Heart right ventricle (tissue), 16 donors: ENCODE data around the gene TMEM204. TPM values are rescaled to one million over a fixed set of nuclear protein-coding genes. Genes with fewer than 3 reads are reported as not detected.

Source experiments
- ATAC-seq, 8 donors: fragments of 200-7000 bp; cut with Tn5 transposase; one replicate each; pipeline ENCODE4 v1.9.1; 2020; ENCODE audit warnings: mild to moderate bottlenecking in 8 of 8, moderate library complexity in 8 of 8, moderate number of reproducible peaks in 1 of 8
- DNase-seq, 2 donors: peaks; one replicate each; pipeline ENCODE4 v3.0.0-alpha.2; 2020
- H3K27ac ChIP-seq, 10 donors: fragments of 200-600 bp; sonication (generic) in 2 of 10; one replicate each; pipeline versions ENCODE4 v1.5.0 to v1.8.0; 2020 to 2022; ENCODE audit warnings: mild to moderate bottlenecking in 3 of 10
- H3K27me3 ChIP-seq, 7 donors: fragments of 200-600 bp; one replicate each; pipeline ENCODE4 v1.8.0; 2021 to 2022; ENCODE audit warnings: mild to moderate bottlenecking in 2 of 7
- H3K36me3 ChIP-seq, 9 donors: fragments of 200-600 bp; sonication (generic) in 1 of 9; one replicate each; pipeline versions ENCODE4 v1.5.0 to v1.8.0; 2020 to 2022; ENCODE audit warnings: mild to moderate bottlenecking in 2 of 9
- H3K4me1 ChIP-seq, 9 donors: fragments of 200-600 bp; sonication (generic) in 1 of 9; one replicate each; pipeline versions ENCODE4 v1.5.0 to v1.8.0; 2020 to 2022; ENCODE audit warnings: mild to moderate bottlenecking in 4 of 9
- H3K4me3 ChIP-seq, 10 donors: fragments of 200-600 bp; sonication (generic) in 2 of 10; one replicate each; pipeline versions ENCODE4 v1.5.0 to v1.8.0; 2020 to 2022; ENCODE audit warnings: mild to moderate bottlenecking in 7 of 10, moderate library complexity in 2 of 10
- H3K9me3 ChIP-seq, 11 donors: fragments of 200-600 bp in 10 of 11; sonication (generic) in 2 of 11; one replicate each; pipeline versions ENCODE4 v1.5.0 to v1.8.0; 2013 to 2022; ENCODE audit warnings: mild to moderate bottlenecking in 2 of 11, control low read depth in 1 of 11, moderate library complexity in 1 of 11
- CTCF ChIP-seq, 9 donors: fragments of 200-600 bp; sonication (generic) in 2 of 9; IDR thresholded peaks; one replicate each; pipeline versions ENCODE4 v1.5.0 to v1.8.0; 2021 to 2022; ENCODE audit warnings: antibody characterized with exemption in 9 of 9, mild to moderate bottlenecking in 5 of 9, moderate library complexity in 1 of 9
- WGBS, 2 donors: extraction: QIAGEN DNeasy Blood & Tissue Kit; methylation state at CpG; one replicate each; pipeline ENCODE4 v1.1.7; 2013; ENCODE audit warnings: inconsistent platforms in 1 of 2; 5-methylcytosine and 5-hydroxymethylcytosine counted together
- intact Hi-C, 10 donors: fragments of 100-400 bp; cut with DNase I; formaldehyde crosslinking; loops; one replicate each; pipeline versions ENCODE4 v1.11.1 to v1.14.2; 2022
- polyA plus RNA-seq, 2 donors: library from polyadenylated mRNA; stranded (reverse); fragments of 200-250 nt; gene quantifications; one replicate each; pipeline ENCODE4 v1.2.3, GENCODE V29; 2013
- total RNA-seq, 10 donors: library from RNA; stranded (reverse); fragmentation: NEBNext Ultra II Directional in 3 of 10; extraction: Animal tissue kit (Norgen Biotek cat#: 25700) in 3 of 10; gene quantifications; one replicate each; pipeline versions ENCODE4 v1.2.1 to v1.2.4, GENCODE V29; 2021 to 2023
- donor health status: Arrhythmogenic right ventricular cardiomyopathy.
- donor health status: ischemic (EF 13 %, LVEDD 7.1; RV severe dilation, severe dysfunction).
- donor health status: healthy with polysubstance abuse.
- donor health status: DM: no; HTN: yes; CAD: no.
- donor health status: DM: no; HTN: no; CAD: no.
- donor health status: ischemic (EF 25% LVEDD 6.9; RV normal size, moderate dysfunction).
- donor health status: ischemic (EF 25% LVEDD 5.7; RV mildly dilated, moderate dysfunction).
- donor health status: healthy.
- donor health status: DM: yes; HTN: yes; CAD: no.
- donor health status: Ischemic cardiomyopathy.
- donor health status: ischemic (EF 35%, LVEDD 5.7; RV mildly dilated, moderate dysfunction).
- donor health status: nonischemic (EF 11% LVEDD 7.7; RV severe dilation, severe dysfunction).
- donor health status: DM: yes; HTN: yes; CAD: no.
- donor health status: PGD.
- donor health status: ischemic (EF 29% LVEDD 5.4; RV normal size, mild dysfunction).
- donor health status: nonischemic (EF 23%, LVEDD 6.1; RV moderate dilation, normal function).

Gene TMEM204
- total and polyA plus RNA-seq, 12 donors, result 10.7 to 49.9 (median 19.8) TPM

GRCh38 chr16:1597154-1597553 is 63.7 kb downstream of the TMEM204 start:
- no peak overlapping the region for H3K27ac ChIP-seq
- ATAC-seq (no peak), DNase-seq (no peak)
- 91 to 92% methylated on average over 13 of the region's 13 CpGs for WGBS, 2 donors
- no peaks in the 10 kb centered on the region for H3K4me1 ChIP-seq
- no peaks in the 10 kb centered on the region for H3K27me3 ChIP-seq
- H3K36me3 ChIP-seq, result peaks cover 0 to 39% (median 13%) of the 10 kb centered on the region in 9 donors
- no peak for TF ChIP-seq CTCF (IDR thresholded peaks at IDR 0.05)
- intact Hi-C loops, result no loop called here
- H3K9me3 ChIP-seq, result no peaks in the 10 kb centered on the region
- H3K4me3 ChIP-seq, result no peak overlapping the region

GRCh38 chr16:1601031-1601430 is 67.6 kb downstream of the TMEM204 start:
- Histone ChIP-seq H3K27ac (no peak overlapping the region), H3K9me3 (no peaks in the 10 kb centered on the region), H3K36me3 (peaks cover 0 to 38% (median 17%) of the 10 kb centered on the region in 9 donors), H3K4me1 (no peaks in the 10 kb centered on the region), H3K4me3 (no peak overlapping the region), H3K27me3 (no peaks in the 10 kb centered on the region)
- no peak for TF ChIP-seq CTCF (IDR thresholded peaks at IDR 0.05)
- ATAC-seq (no peak), DNase-seq (no peak)
- 91 to 93% methylated on average over 7 of the region's 7 CpGs for WGBS, 2 donors
- intact Hi-C loops, result loop anchor here in 1 of 10 donors (10.0 kb wide), 1 partner anchor 106 kb away; the partner anchor contains the start of gene TELO2

- no peaks in the 10 kb centered on the region for H3K4me1 ChIP-seq
- no peak overlapping the region for H3K4me3 ChIP-seq
- peaks cover 0 to 42% (median 17%) of the 10 kb centered on the region in 9 donors for H3K36me3 ChIP-seq
- ATAC-seq, result no peak
- no peaks in the 10 kb centered on the region for H3K9me3 ChIP-seq
- no peak for TF ChIP-seq CTCF (IDR thresholded peaks at IDR 0.05)
- no peaks in the 10 kb centered on the region for H3K27me3 ChIP-seq
- no peak for DNase-seq
- intact Hi-C loops, result loop anchor here in 1 of 10 donors (10.0 kb wide), 1 partner anchor 107 kb away; the partner anchor contains the start of gene TELO2
- 94 to 95% methylated on average over 6 of the region's 6 CpGs for WGBS, 2 donors
- H3K27ac ChIP-seq, result no peak overlapping the region
Measured at GRCh38 chr16:1601489-1601888, 68.0 kb downstream of the TMEM204 start.

- intact Hi-C loops, result loop anchor here in 1 of 10 donors (10.0 kb wide), 1 partner anchor 107 kb away; the partner anchor contains the start of gene TELO2
- TF ChIP-seq CTCF (IDR thresholded peaks at IDR 0.05), result no peak
- Histone ChIP-seq H3K27me3 (no peaks in the 10 kb centered on the region), H3K27ac (no peak overlapping the region), H3K9me3 (no peaks in the 10 kb centered on the region), H3K36me3 (peaks cover 0 to 45% (median 17%) of the 10 kb centered on the region in 9 donors), H3K4me1 (no peaks in the 10 kb centered on the region), H3K4me3 (no peak overlapping the region)
- WGBS, 2 donors, result 90 to 96% methylated on average over 20 of the region's 20 CpGs
- ATAC-seq (no peak), DNase-seq (no peak)
Measured at GRCh38 chr16:1602285-1602684, 68.8 kb downstream of the TMEM204 start.

Other genes with a start within 250 kb of the TMEM204 start
- 10 to 100 TPM; 70.6 to 99.8 (median 84.6) TPM for gene UBE2I, start 224.0 kb upstream of the TMEM204 start, total RNA-seq
- 10 to 100 TPM; 63.1 to 76.4 TPM for gene UBE2I, start 224.0 kb upstream of the TMEM204 start, polyA plus RNA-seq
- 1 to 10 TPM in 9 of 10 donors, under 1 TPM in 1; 0.37 to 3.8 (median 2.0) TPM for gene BAIAP3, start 200.0 kb upstream of the TMEM204 start, total RNA-seq
- gene BAIAP3, start 200.0 kb upstream of the TMEM204 start, polyA plus RNA-seq, result 1 to 10 TPM; 1.4 to 6.8 TPM
- 10 to 100 TPM; 41.5 to 63.6 (median 56.0) TPM for gene TSR3, start 181.8 kb upstream of the TMEM204 start, total RNA-seq
- gene TSR3, start 181.8 kb upstream of the TMEM204 start, polyA plus RNA-seq, result 10 to 100 TPM; 43.7 to 83.4 TPM
- 10 to 100 TPM; 24.8 to 43.4 (median 29.9) TPM for gene GNPTG, start 181.7 kb upstream of the TMEM204 start, total RNA-seq
- gene GNPTG, start 181.7 kb upstream of the TMEM204 start, polyA plus RNA-seq, result 10 to 100 TPM; 44.5 to 56.3 TPM
- 10 to 100 TPM in 7 of 10 donors, 1 to 10 TPM in 3; 6.8 to 20.4 (median 11.4) TPM for gene UNKL, start 119.0 kb upstream of the TMEM204 start, total RNA-seq
- gene UNKL, start 119.0 kb upstream of the TMEM204 start, polyA plus RNA-seq, result 10 to 100 TPM in 1 of 2 donors, 1 to 10 TPM in 1; 3.3 to 11.6 TPM
- gene UQCC4, start 112.9 kb upstream of the TMEM204 start, total RNA-seq, result 10 to 100 TPM in 9 of 10 donors, 1 to 10 TPM in 1; 7.8 to 14.9 (median 12.5) TPM
- gene UQCC4, start 112.9 kb upstream of the TMEM204 start, polyA plus RNA-seq, result 10 to 100 TPM in 1 of 2 donors, 1 to 10 TPM in 1; 9.0 to 30.5 TPM
- under 1 TPM in 4 of 10 donors, not detected in 6; 0.32 to 0.61 (median 0.47) TPM for gene PERCC1, start 102.6 kb upstream of the TMEM204 start, total RNA-seq
- under 1 TPM; 0.04 to 0.59 TPM for gene PERCC1, start 102.6 kb upstream of the TMEM204 start, polyA plus RNA-seq
- 1 to 10 TPM in 4 of 10 donors, under 1 TPM in 6; 0.17 to 2.7 (median 0.75) TPM for gene CCDC154, start 89.1 kb upstream of the TMEM204 start, total RNA-seq
- gene CCDC154, start 89.1 kb upstream of the TMEM204 start, polyA plus RNA-seq, result 1 to 10 TPM in 1 of 2 donors, under 1 TPM in 1; 0.49 to 5.9 TPM
- gene CLCN7, start 58.6 kb upstream of the TMEM204 start, total RNA-seq, result 10 to 100 TPM; 29.9 to 60.1 (median 35.1) TPM
- 10 to 100 TPM; 29.5 to 60.6 TPM for gene CLCN7, start 58.6 kb upstream of the TMEM204 start, polyA plus RNA-seq
- gene PTX4, start 44.7 kb upstream of the TMEM204 start, total RNA-seq, result not detected
- not detected for gene PTX4, start 44.7 kb upstream of the TMEM204 start, polyA plus RNA-seq
- 10 to 100 TPM; 14.5 to 22.0 (median 19.7) TPM for gene TELO2, start 40.3 kb upstream of the TMEM204 start, total RNA-seq
- gene TELO2, start 40.3 kb upstream of the TMEM204 start, polyA plus RNA-seq, result 10 to 100 TPM; 27.4 to 50.5 TPM
- gene IFT140, start 78.4 kb downstream of the TMEM204 start, total RNA-seq, result 10 to 100 TPM in 2 of 10 donors, 1 to 10 TPM in 8; 4.7 to 11.9 (median 8.0) TPM
- gene IFT140, start 78.4 kb downstream of the TMEM204 start, polyA plus RNA-seq, result 1 to 10 TPM; 6.8 to 9.2 TPM
- 10 to 100 TPM in 8 of 10 donors, 1 to 10 TPM in 2; 9.5 to 13.8 (median 10.7) TPM for gene CRAMP1, start 78.7 kb downstream of the TMEM204 start, total RNA-seq
- gene CRAMP1, start 78.7 kb downstream of the TMEM204 start, polyA plus RNA-seq, result 10 to 100 TPM in 1 of 2 donors, 1 to 10 TPM in 1; 3.2 to 10.0 TPM
- gene JPT2, start 144.6 kb downstream of the TMEM204 start, total RNA-seq, result 10 to 100 TPM; 20.2 to 57.5 (median 32.2) TPM
- 10 to 100 TPM; 10.0 to 38.1 TPM for gene JPT2, start 144.6 kb downstream of the TMEM204 start, polyA plus RNA-seq
- 10 to 100 TPM; 61.3 to 96.0 (median 71.7) TPM for gene MAPK8IP3, start 172.5 kb downstream of the TMEM204 start, total RNA-seq
- gene MAPK8IP3, start 172.5 kb downstream of the TMEM204 start, polyA plus RNA-seq, result 100 to 1,000 TPM in 1 of 2 donors, 10 to 100 TPM in 1; 31.2 to 126 TPM
- 10 to 100 TPM; 21.8 to 41.1 (median 30.3) TPM for gene NME3, start 237.9 kb downstream of the TMEM204 start, total RNA-seq
- 100 to 1,000 TPM in 1 of 2 donors, 10 to 100 TPM in 1; 47.7 to 176 TPM for gene NME3, start 237.9 kb downstream of the TMEM204 start, polyA plus RNA-seq
- gene EME2, start 239.1 kb downstream of the TMEM204 start, total RNA-seq, result 10 to 100 TPM in 1 of 10 donors, 1 to 10 TPM in 9; 4.9 to 13.8 (median 7.3) TPM
- gene EME2, start 239.1 kb downstream of the TMEM204 start, polyA plus RNA-seq, result 10 to 100 TPM in 1 of 2 donors, 1 to 10 TPM in 1; 3.0 to 17.9 TPM
- gene MRPS34, start 239.5 kb downstream of the TMEM204 start, total RNA-seq, result 10 to 100 TPM; 57.8 to 94.9 (median 76.2) TPM
- 100 to 1,000 TPM in 1 of 2 donors, 10 to 100 TPM in 1; 84.7 to 141 TPM for gene MRPS34, start 239.5 kb downstream of the TMEM204 start, polyA plus RNA-seq
- 10 to 100 TPM; 25.1 to 52.4 (median 27.1) TPM for gene SPSB3, start 248.9 kb downstream of the TMEM204 start, total RNA-seq
- 10 to 100 TPM; 52.0 to 97.7 TPM for gene SPSB3, start 248.9 kb downstream of the TMEM204 start, polyA plus RNA-seq
- gene NUBP2, start 249.3 kb downstream of the TMEM204 start, total RNA-seq, result 10 to 100 TPM; 24.1 to 35.3 (median 28.7) TPM
- 10 to 100 TPM; 40.5 to 74.1 TPM for gene NUBP2, start 249.3 kb downstream of the TMEM204 start, polyA plus RNA-seq